Stomach (tissue), 4 donors: ENCODE measurements around the gene PLCB1.

Experiments used
- CTCF ChIP-seq, 7 experiments: fragments of 450-650 bp in 4 of 7; fragments of 200-600 bp in 3 of 7; sonication (generic) in 3 of 7; IDR thresholded peaks; one replicate each; pipeline ENCODE4 v1.5.1; 2016 to 2019; ENCODE audit warnings: antibody characterized with exemption in 7 of 7, control low read depth in 2 of 7, mild to moderate bottlenecking in 1 of 7
- EP300 ChIP-seq: sonication (generic); formaldehyde crosslinking; IDR thresholded peaks from one replicate; pipeline ENCODE4 v1.6.1; 2017; ENCODE audit warnings: antibody characterized with exemption
- POLR2A ChIP-seq, 4 donors: fragments of 450-650 bp; IDR thresholded peaks; one replicate each; pipeline ENCODE4 v1.6.1; 2016; ENCODE audit warnings: antibody characterized with exemption in 4 of 4, control low read depth in 2 of 4, mild to moderate bottlenecking in 1 of 4, moderate library complexity in 1 of 4
- POLR2AphosphoS5 ChIP-seq, 3 donors: sonication (generic); formaldehyde crosslinking; IDR thresholded peaks; one replicate each; pipeline ENCODE4 v1.6.1; 2016; ENCODE audit warnings: antibody characterized with exemption in 3 of 3

- TF ChIP-seq POLR2A (IDR thresholded peaks at IDR 0.05) (no peak), CTCF (IDR thresholded peaks at IDR 0.05) (no peak), POLR2AphosphoS5 (IDR thresholded peaks at IDR 0.05) (no peak), EP300 (no peak)
These were observed 771.9 kb downstream of the PLCB1 start for GRCh38 chr20:8903655-8904605.
